ENCODE measurements around the gene FAM131B. TPM values are rescaled to one million over a fixed set of nuclear protein-coding genes. Genes with fewer than 3 reads are reported as not detected.
A peak's percentile ranks its signal among the peaks of the same experiment; 100 is the strongest.

Gene FAM131B
- polyA plus RNA-seq, 1 donor from 2014 or later: 0.38 TPM

DNA sequence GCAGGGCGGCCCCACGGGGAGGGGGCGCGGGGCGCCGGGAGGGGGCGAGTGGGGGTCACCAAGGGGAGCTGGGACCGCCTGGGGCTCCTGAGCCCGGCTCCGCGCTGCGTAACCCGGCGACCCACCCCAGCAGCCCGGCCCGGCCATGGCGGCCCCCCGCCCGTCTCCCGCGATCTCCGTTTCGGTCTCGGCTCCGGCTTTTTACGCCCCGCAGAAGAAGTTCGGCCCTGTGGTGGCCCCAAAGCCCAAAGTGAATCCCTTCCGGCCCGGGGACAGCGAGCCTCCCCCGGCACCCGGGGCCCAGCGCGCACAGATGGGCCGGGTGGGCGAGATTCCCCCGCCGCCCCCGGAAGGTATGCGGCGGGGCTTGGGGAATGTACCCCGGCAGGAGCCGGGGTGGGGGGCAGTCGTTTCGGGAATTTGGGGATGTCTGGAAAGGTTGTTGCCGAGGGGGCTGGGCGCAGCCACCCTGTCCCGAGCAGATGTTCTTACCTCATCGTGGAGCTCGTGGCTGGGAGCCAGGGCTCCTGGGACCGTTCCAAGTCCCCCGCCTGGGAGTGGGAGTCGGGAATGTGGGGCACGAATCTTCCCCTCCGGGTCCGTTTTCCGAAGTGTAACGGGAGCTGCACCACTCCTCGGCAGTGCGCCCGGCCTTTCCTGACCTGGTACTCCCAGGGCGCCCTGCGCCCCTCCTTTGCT lies 19.1 kb upstream of the FAM131B start:
- Mint-ChIP-seq H3K27me3 (no peaks in the 10 kb centered on the region), H3K36me3 (no peaks in the 10 kb centered on the region), H3K4me3 (peak overlapping the region in 3 of 4 donors; percentile 63 to 86 (median 75)), H3K27ac (peak overlapping the region in 2 of 3 donors; percentile 35 to 50), H3K9me3 (no peaks in the 10 kb centered on the region), H3K4me1 (peaks cover 8 to 30% (median 16%) of the 10 kb centered on the region in 3 donors)

DNA sequence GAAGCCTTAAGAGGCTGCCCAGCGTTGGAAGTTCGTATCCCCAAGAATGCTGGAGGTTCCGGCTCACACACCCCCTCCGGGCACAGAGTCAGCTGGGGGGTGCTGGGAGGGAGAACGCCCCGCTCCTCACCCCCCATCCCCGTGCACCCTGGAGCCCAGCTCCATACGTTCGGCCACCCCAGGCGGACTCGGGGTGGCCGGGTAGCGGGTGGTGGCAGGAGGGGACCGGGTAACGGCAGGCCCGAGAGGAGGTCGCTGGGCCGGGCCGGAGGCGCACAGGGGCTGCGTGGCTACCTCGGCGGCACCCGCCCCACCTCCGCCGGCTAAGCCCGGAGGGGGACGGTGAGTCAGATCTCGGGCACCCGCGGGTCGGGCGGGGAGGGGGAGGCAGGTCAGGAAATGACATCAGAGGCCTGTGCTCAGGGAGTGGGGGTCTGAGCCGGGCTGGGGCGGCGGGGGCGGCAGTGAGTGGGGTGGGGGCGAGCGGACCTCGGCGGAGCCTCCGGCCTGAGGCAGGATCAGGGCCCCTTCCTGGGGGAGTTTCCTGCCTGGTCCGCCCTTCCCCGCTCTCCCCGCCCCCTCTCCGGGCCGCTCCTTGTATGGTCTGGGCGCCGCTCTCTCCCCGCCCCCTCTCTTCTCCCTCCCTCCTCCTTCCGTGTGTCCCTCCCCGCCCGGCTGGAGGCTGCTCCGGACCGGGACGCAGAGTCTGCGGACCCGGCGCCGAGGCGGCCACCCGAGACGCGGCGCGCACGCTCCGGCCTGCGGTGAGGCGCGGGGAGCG lies 18.3 kb upstream of the FAM131B start, which contains the start of gene ZYX:
Gene ZYX (plus strand): TSS at position 700 of the 781 bp plus-strand sequence. CDS start 227 bp downstream, outside the sequence.
- H3K36me3 Mint-ChIP-seq: no peaks in the 10 kb centered on the region
- H3K27me3 Mint-ChIP-seq: no peaks in the 10 kb centered on the region
- H3K4me3 Mint-ChIP-seq: peak within 1 kb of the TSS; percentile 88 to 97 (median 96)
- H3K27ac Mint-ChIP-seq: peak within 1 kb of the TSS; percentile 92 to 96 (median 96)
- H3K9me3 Mint-ChIP-seq: no peaks in the 10 kb centered on the region
- peaks cover 11 to 35% (median 16%) of the 10 kb centered on the region in 3 donors for H3K4me1 Mint-ChIP-seq

DNA sequence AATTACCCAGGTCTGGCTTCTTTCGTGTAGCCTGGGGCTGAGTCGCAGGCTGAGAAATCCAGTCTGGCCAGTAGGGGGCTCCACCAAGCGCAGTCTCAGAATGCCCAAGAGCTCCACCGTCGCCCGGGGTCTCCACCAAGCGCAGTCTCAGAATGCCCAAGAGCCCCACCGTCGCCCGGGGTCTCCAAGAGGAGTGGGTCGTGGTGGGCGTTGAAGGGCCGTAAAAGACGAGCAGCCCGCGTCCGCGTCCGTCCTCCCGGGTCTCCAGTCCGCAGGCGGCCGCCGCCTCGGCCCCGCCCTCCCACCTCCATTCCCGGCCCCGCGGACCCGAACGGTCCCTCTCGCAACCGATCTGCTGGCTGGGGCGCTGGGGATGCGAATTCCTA lies 17.7 kb upstream of the FAM131B start:
- H3K9me3 Mint-ChIP-seq: no peaks in the 10 kb centered on the region
- H3K4me1 Mint-ChIP-seq: peaks cover 16 to 41% (median 20%) of the 10 kb centered on the region in 3 donors
- peak overlapping the region; percentile 92 to 96 (median 96) for H3K27ac Mint-ChIP-seq
- H3K27me3 Mint-ChIP-seq: no peaks in the 10 kb centered on the region
- no peaks in the 10 kb centered on the region for H3K36me3 Mint-ChIP-seq
- H3K4me3 Mint-ChIP-seq: peak overlapping the region; percentile 88 to 97 (median 96)

DNA sequence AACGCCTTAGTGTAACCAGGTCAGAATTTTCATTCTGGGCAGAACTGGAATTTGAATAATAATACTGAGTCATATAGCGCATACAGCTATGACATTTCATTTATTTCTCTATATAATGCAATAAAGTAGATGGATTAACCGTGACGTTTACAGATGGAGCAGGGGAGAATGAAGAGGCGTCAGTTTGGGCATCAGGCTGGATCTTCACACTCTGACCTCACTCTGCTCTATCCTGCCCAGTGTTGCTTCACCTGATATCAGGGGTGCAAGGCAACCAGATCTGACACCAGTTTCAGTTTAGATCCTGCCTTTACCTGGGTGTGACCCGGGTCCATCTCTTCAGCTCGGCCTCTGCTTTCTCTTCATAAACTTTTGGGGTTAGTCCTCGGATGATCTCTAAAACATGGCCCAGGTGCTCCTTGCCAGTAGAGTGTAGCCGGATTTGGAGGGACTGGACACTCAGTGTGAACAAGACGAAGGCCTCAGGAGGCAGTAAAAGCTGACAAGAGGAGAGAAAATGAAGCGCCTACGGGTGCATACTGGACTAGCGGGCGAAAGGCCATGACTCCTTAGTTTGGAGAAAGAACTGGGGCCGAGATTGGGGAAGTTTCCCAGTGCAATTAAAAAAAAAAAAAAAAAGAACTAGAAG lies 17.2 kb upstream of the FAM131B start:
- H3K4me3 Mint-ChIP-seq: peak overlapping the region; percentile 88 to 97 (median 96)
- no peaks in the 10 kb centered on the region for H3K9me3 Mint-ChIP-seq
- no peaks in the 10 kb centered on the region for H3K36me3 Mint-ChIP-seq
- peaks cover 21 to 46% (median 24%) of the 10 kb centered on the region in 3 donors for H3K4me1 Mint-ChIP-seq
- H3K27me3 Mint-ChIP-seq: no peaks in the 10 kb centered on the region
- H3K27ac Mint-ChIP-seq: peak overlapping the region; percentile 92 to 96 (median 96)

DNA sequence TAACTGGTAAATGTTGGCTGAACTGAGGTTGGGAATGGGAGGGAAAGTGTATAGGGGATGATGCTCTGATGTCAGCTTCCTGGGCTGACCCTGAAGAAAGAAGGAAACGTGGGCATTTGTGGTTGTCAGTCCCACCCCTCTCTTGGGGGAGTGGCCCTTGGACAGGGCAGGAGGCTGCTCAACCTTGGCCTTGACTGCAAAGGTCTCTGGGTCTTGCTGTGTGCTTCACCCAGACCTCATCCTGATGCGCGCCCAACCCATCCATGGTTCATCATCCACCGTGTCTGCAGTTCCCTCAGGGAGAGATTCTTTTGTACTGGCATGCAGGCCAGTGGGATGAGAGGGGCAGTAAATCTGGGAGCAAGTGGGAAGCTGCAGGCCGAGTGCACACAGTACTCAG lies 13.9 kb upstream of the FAM131B start:
- H3K4me1 Mint-ChIP-seq: peaks cover 35 to 51% (median 38%) of the 10 kb centered on the region in 3 donors
- H3K27me3 Mint-ChIP-seq: peaks cover 1% of the 10 kb centered on the region
- no peak overlapping the region for H3K27ac Mint-ChIP-seq
- no peaks in the 10 kb centered on the region for H3K9me3 Mint-ChIP-seq
- no peaks in the 10 kb centered on the region for H3K36me3 Mint-ChIP-seq
- no peak overlapping the region for H3K4me3 Mint-ChIP-seq

DNA sequence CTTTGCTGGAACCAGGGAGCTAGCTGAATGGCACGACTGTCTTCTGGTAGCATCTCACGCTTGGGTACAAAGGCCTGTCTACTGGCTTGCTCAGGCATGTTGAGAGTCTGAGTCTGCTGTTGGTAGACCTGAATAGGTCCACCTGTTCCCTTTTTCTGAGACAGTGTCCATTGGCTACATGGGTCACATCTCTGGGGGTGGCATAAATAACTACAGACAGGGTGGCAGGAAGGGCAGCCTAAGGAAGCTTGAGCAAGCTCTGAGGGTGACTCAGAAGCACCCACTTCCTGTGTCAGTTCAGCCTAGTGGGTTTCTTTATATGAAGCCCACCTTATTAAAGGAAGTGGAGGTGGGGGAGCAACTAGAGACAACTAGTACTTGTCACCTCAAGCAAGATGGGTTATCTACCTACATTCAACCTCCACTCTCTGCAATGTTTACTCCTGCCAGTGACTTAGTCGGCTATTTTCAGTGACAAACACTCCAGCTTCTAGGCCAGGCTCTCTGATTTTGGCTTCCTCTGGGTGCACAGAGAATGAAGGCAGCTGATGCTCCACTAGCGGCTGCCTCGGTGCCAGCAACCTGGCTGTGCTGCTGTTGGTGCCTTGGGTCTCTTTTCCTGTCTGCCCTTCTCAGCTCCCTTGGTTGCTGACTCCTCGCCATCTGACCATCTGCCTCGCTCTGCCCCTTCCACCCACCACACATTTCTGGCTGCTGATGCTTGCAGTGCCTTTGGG lies 13.0 kb upstream of the FAM131B start:
- Mint-ChIP-seq H3K27me3 (peaks cover 1% of the 10 kb centered on the region), H3K9me3 (no peaks in the 10 kb centered on the region), H3K4me1 (peaks cover 38 to 51% (median 38%) of the 10 kb centered on the region in 3 donors), H3K4me3 (peak overlapping the region in 2 of 4 donors; percentile 42 to 78), H3K36me3 (no peaks in the 10 kb centered on the region), H3K27ac (peak overlapping the region; percentile 40 to 89 (median 84))

DNA sequence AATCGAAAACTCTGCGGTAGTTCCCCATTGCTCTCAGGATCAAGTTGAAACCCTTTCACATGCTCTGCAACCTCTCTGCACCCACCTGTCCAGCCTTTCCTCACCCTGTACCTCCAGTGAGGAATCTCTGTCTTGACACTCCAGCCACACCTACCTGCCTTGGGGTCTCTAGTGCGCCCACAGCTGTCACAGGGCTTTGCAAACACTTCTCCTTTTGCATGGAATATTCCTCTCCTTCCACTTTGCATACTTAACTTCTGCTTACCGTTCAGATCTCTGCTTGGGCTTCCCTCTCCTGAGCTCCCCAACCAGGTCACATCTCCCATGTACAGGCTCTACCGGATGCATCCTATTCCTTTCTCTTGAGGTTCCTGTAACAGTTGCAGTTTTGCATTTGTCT lies 12.0 kb upstream of the FAM131B start:
- Mint-ChIP-seq H3K4me1 (peaks cover 31 to 47% (median 33%) of the 10 kb centered on the region in 3 donors), H3K4me3 (peak overlapping the region in 2 of 4 donors; percentile 63 to 70)

DNA sequence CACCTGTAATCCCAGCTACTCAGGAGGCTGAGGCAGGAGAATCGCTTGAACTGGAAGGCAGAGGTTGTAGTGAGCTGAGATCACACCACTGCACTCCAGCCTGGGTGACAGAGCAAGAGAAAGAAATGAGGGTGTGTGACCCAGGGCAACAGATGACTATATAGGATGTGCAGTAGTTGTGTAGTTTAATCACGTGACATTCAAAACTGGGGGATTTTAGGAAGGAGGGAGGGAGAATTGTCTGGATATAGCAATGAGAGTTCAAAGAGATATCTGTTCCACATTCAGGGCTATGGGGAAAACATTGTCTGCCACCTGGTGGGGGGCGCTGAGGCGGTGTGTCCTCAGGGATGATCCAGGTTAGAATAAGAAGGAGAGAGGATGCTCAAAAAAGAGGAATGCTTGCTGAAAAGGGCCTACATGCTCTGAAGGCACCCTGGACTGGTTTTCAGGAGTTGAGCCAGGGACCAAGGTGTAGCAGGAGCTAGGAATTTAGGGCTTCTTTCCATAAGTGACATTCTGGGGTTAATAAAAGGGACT lies 10.8 kb upstream of the FAM131B start:
- Mint-ChIP-seq H3K27me3 (peaks cover 4% of the 10 kb centered on the region), H3K4me3 (no peak overlapping the region), H3K9me3 (no peaks in the 10 kb centered on the region), H3K27ac (no peak overlapping the region), H3K4me1 (peaks cover 22 to 37% (median 30%) of the 10 kb centered on the region in 3 donors), H3K36me3 (no peaks in the 10 kb centered on the region)

More for the DNA sequence above, 12.0 kb upstream of the FAM131B start:
- Mint-ChIP-seq H3K9me3 (no peaks in the 10 kb centered on the region), H3K27ac (peak overlapping the region in 1 of 3 donors; percentile 35), H3K27me3 (peaks cover 4% of the 10 kb centered on the region), H3K36me3 (no peaks in the 10 kb centered on the region)

DNA sequence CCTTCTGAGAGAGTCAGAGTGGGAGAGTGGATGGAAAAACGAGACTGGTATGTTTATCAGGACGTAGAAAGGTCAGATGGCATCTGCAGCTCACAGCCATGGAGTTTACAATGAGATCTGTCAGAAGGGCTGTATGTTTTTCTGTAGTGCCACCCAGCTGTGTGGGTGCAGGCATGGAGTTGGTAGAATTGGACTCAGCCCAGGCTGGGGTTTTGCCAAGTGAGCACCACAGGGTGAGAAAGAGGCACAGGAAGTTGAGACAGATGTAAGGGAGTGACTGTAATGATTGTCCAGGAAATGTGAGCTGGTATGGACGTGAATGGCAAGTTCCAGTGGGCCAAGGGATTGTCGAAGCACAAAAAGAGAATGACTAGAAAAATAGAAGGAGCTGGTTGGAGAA lies 9.6 kb upstream of the FAM131B start:
- Mint-ChIP-seq H3K9me3 (no peaks in the 10 kb centered on the region), H3K27ac (peak overlapping the region in 1 of 3 donors; percentile 28), H3K27me3 (peaks cover 4% of the 10 kb centered on the region), H3K36me3 (no peaks in the 10 kb centered on the region), H3K4me3 (peak overlapping the region in 2 of 4 donors; percentile 42 to 85), H3K4me1 (peaks cover 22 to 32% (median 30%) of the 10 kb centered on the region in 3 donors)

DNA sequence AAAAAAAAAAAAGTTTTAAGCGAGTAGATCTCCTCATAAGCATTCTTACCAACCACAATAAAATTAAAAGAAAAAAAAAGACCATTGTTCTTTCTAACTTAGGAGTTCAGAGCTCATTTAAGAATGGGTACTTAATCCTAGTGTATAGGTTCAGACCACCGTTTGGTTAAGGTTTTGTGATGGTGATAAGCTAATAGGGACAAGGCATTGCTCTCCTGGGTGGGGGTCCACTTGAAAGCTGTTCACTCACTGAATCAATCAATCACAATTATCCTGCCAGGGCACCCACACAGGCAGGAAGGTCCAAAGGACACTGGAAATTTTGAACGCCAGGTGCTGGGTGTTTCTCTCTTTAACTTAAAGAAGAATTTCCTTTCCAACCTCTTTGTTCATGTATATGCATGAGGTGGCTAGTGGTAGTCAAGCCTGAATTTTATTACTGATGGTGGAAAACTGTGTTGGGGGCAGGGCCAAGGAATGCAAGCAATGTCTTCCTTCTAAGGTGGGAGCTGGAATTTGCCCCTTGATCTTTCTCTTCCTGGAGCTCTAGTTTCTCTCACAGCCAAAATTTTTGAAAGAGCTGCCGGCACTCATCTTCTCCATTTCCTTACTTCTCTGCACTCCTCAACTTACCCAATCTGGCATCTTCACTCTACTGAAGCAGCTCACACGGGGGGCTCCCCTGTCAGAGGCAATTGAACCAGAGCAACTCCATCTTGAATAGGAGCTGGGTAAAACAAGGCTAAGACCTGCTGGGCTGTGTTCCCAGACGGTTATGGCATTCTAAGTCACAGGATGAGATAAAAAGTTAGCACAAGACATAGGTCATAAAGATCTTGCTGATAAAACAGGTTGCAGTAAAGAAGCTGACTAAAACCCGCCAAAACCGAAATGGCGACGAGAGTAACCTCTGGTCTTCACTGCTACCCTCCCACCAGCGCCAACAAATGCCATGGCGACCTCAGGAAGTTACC lies 7.5 kb upstream of the FAM131B start:
- Mint-ChIP-seq H3K27ac (no peak overlapping the region), H3K4me1 (peaks cover 16 to 19% (median 18%) of the 10 kb centered on the region in 3 donors), H3K36me3 (peaks cover under 1% of the 10 kb centered on the region), H3K27me3 (peaks cover 17% of the 10 kb centered on the region), H3K4me3 (no peak overlapping the region), H3K9me3 (peaks cover 0 to 2% (median 0%) of the 10 kb centered on the region in 3 donors)

DNA sequence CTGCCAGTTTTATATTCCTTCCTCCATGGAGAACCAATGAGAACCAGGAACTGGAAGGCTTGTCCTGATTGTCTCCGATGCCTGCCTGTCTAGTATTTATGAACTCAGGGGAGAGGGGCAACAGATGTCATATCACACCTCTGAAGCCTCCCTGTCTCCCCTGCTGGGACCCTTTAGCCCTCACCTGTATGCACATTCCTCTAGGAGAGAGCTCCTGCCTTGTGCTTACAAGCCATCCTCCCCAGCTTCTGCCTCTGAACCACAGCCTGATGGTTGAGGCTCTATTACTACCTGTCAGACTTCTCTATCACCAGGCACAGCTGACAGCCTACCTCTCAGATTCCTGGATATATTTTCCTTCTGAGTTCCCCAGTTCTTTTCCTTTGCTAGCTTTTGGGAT lies 5.9 kb upstream of the FAM131B start:
- peaks cover 6 to 10% (median 7%) of the 10 kb centered on the region in 3 donors for H3K4me1 Mint-ChIP-seq
- peaks cover 31% of the 10 kb centered on the region for H3K27me3 Mint-ChIP-seq
- H3K27ac Mint-ChIP-seq: no peak overlapping the region
- peaks cover 0 to 2% (median 0%) of the 10 kb centered on the region in 3 donors for H3K9me3 Mint-ChIP-seq
- no peak overlapping the region for H3K4me3 Mint-ChIP-seq
- peaks cover 1% of the 10 kb centered on the region for H3K36me3 Mint-ChIP-seq

DNA sequence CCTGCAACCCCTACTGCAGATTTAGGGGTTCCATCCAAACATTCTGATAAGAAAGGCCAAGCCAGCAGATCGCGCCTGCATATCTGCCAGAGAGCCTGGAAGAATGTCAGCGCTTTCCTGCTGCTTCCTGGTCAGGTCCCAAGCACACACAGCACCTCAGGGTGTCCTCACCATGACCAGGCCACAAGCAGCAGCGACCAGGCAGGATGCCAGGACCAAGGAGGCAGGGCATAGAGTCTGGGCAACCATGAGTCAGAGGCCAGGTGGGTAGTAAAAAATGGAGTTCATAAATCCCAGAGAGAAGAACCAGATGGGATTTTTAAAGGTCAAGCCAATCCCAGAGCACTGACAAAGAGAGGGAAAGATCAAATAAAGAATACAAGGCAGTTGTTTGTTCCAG lies 5.5 kb upstream of the FAM131B start:
- H3K4me1 Mint-ChIP-seq: peaks cover 6 to 10% (median 7%) of the 10 kb centered on the region in 3 donors
- no peak overlapping the region for H3K27ac Mint-ChIP-seq
- peaks cover 1% of the 10 kb centered on the region for H3K36me3 Mint-ChIP-seq
- H3K9me3 Mint-ChIP-seq: peaks cover 0 to 2% (median 0%) of the 10 kb centered on the region in 3 donors
- H3K27me3 Mint-ChIP-seq: peaks cover 35% of the 10 kb centered on the region
- no peak overlapping the region for H3K4me3 Mint-ChIP-seq
